ENCODE measurements around the gene SUSD1.

Gene SUSD1

DNA sequence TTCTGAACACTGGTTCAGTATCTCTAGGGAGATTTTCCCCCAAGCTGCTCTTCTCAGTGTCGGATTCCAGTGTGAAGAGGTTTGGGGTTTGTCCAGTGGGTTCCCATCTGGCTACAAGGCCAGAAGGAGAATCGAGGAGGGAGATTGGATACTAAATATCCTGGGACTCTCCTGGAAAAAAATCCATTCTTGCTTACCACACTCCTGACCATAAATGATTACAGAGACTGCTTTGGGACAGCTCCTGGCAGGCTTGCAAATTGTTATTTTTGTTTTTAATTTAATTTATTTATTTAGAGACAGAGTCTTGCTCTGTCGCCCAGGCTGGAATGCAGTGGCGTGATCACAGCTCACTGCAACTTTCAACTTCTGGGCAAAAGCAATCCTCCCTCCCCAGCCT lies 4.7 kb upstream of the SUSD1 start:
- H3K36me3 ChIP-seq, result no peaks in the 10 kb centered on the region
- DNase-seq, result no peak
- H3K9me3 ChIP-seq, result no peaks in the 10 kb centered on the region
- no peaks in the 10 kb centered on the region for H3K4me1 ChIP-seq
- no peaks in the 10 kb centered on the region for H3K27me3 ChIP-seq
- H3K4me3 ChIP-seq (ENCODE audit: low read depth, low read length), result no peak overlapping the region
- TF ChIP-seq, protein P1, sequence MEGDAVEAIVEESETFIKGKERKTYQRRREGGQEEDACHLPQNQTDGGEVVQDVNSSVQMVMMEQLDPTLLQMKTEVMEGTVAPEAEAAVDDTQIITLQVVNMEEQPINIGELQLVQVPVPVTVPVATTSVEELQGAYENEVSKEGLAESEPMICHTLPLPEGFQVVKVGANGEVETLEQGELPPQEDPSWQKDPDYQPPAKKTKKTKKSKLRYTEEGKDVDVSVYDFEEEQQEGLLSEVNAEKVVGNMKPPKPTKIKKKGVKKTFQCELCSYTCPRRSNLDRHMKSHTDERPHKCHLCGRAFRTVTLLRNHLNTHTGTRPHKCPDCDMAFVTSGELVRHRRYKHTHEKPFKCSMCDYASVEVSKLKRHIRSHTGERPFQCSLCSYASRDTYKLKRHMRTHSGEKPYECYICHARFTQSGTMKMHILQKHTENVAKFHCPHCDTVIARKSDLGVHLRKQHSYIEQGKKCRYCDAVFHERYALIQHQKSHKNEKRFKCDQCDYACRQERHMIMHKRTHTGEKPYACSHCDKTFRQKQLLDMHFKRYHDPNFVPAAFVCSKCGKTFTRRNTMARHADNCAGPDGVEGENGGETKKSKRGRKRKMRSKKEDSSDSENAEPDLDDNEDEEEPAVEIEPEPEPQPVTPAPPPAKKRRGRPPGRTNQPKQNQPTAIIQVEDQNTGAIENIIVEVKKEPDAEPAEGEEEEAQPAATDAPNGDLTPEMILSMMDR (IDR thresholded peaks at IDR 0.05; ENCODE audit: low read depth, low read length), result no peak

DNA sequence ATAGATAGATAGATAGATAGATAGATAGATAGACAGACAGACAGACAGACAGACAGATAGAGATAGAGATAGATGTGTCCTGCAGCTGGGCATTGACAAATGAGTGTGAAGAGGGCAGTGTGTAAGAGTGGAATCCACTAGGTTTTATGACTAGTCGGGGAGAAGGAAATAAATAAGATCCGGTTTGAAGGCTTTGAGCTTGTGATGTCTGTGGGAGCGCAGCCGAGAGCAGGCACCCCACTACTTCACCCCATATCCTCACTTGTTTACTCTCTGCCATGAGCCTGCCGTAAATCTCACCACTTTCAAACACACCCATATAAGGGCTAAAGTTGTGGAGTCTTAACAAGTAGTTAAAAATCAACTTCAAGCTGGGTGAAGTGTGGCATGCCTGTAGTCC lies 1.4 kb upstream of the SUSD1 start:
- TF ChIP-seq, protein P1 (IDR thresholded peaks at IDR 0.05; ENCODE audit: low read depth, low read length), result no peak
- H3K4me3 ChIP-seq (ENCODE audit: low read depth, low read length), result no peak overlapping the region
- DNase-seq, result no peak

DNA sequence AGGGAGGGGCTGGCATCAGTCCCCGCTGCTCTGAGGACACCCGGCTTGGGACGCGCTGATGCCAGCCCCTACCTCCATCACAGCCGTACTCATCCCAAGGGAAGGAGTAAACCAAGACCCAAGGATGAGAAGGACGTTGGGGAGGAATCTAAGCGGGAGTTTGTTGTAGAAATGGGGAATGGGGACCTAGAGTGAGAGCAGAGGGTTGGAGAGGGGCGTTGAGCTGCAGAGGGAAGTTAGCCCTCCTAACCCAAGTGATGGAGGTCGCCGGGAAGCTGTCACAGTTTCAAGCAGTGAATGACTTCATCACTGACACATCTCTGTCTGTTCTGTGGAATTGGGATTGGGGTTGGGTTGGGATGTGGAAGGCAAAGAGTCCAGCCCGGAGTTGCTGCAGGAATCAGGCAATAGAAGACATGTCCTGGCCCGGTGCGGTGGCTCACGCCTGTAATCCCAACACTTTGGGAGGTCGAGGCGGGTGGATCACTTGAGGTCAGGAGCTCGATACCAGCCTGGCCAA lies 759 bp upstream of the SUSD1 start:
- Histone ChIP-seq H3K4me3 (ENCODE audit: low read depth, low read length) (no peak overlapping the region; the same call in 1 of the 2 replicates), H3K27me3 (no peaks in the 10 kb centered on the region), H3K4me1 (no peaks in the 10 kb centered on the region)

More for the DNA sequence above, 1.4 kb upstream of the SUSD1 start:
- H3K4me1 ChIP-seq, result no peaks in the 10 kb centered on the region
- H3K9me3 ChIP-seq, result no peaks in the 10 kb centered on the region
- H3K27me3 ChIP-seq, result no peaks in the 10 kb centered on the region
- H3K36me3 ChIP-seq, result no peaks in the 10 kb centered on the region

DNA sequence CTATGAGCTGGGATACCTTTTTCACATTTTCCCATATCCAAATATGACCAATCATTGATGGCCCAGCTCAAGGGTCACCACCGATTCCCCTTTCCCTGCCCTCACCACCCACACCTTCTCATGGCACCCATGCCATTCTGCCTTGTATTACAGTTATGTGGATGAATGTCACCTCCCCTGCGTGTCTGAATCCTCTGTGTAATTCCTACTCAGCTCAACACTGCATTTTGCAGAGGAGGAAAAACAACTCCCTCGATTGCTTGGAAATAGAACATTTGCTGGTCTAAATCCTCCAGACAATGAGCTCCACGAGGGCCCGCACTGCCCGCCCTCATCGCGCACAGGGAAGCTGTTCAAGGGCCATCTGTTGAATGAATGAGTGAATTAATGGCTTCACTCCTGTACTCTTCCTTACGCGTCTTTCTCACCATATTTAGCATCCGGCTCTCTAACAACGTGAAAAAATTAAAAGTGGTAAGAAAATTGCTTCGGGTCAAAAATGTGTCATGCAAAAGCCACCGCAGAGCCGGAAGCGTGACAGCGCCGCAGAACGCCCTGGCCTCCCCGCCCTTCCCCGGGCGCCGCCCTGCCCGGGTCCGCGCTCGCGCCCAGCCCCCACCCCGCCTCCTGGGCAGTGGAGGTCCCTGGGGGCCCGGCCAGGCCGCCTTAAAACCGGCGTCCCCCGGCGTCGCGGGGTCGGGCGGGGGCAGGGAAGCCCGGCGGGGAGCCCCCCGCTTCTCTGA lies 704 bp downstream of the SUSD1 start:
- H3K27me3 ChIP-seq, result no peaks in the 10 kb centered on the region
- peak overlapping the region; percentile 62 for H3K4me3 ChIP-seq (ENCODE audit: low read depth, low read length)
- TF ChIP-seq, protein P1 (IDR thresholded peaks at IDR 0.05; ENCODE audit: low read depth, low read length), result no peak
- DNase-seq, result peak; percentile 81
- no peaks in the 10 kb centered on the region for H3K36me3 ChIP-seq
- no peaks in the 10 kb centered on the region for H3K4me1 ChIP-seq
- no peaks in the 10 kb centered on the region for H3K9me3 ChIP-seq

More for the DNA sequence above, 759 bp upstream of the SUSD1 start:
- H3K9me3 ChIP-seq, result no peaks in the 10 kb centered on the region
- TF ChIP-seq, protein P1 (IDR thresholded peaks at IDR 0.05; ENCODE audit: low read depth, low read length), result no peak
- DNase-seq, result no peak
- no peaks in the 10 kb centered on the region for H3K36me3 ChIP-seq

DNA sequence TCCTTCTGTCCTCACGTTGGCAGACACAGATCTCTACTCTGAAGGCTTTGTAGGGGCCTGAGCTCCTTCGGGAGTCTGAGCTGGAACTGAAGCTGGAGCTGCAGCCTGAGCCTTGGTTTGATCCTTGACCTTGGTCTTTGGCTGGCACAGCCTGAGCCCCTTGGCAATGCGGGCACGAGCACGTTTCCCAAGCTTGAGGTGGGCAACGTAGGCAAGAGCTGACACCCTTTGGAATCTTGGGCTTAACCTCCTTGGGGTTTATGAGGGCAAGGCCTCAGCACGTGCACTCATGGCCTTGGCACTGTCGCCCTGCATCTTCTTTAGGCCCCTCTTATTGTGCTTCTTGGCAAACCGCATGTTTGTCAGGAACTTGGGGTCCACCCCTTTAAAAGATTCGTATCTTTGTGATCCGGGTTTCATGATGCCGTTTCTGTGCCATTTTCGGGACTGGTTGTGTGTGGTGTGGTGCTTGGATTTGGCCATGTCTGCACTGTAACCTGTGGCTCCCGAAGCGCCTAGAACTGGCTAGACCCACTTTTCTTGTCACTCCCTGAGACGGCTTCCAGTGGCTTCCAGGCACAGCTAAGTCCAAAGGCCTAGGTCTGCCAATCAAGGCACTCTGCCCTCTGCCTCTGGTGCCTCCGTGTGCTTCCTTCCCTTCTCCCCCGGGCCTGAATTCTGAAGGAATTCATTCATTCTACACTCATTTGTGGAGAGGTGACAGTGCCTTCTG lies 1.4 kb downstream of the SUSD1 start:
- DNase-seq, result no peak
- Histone ChIP-seq H3K4me3 (ENCODE audit: low read depth, low read length) (no peak overlapping the region), H3K27me3 (no peaks in the 10 kb centered on the region), H3K9me3 (no peaks in the 10 kb centered on the region), H3K4me1 (no peaks in the 10 kb centered on the region), H3K36me3 (no peaks in the 10 kb centered on the region)
- TF ChIP-seq, protein P1 (IDR thresholded peaks at IDR 0.05; ENCODE audit: low read depth, low read length), result no peak

DNA sequence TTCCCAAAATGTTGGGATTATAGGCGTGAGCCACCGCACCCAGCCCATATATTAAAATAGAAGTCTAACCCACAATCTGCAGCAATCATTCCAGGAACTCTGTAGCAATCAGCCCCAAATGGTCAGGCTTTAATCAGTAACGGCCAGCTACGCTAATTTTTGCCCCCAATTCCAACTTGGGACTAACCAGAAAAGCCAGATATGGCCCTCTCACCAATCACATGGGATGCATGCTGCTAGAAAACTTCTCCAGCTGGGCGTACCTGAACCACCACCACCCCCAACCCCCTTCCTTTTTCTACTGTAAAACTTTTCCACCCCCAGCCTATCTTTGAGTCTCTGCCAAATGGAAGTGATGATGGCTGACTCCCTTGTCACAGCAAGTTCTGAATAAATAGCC lies 4.1 kb downstream of the SUSD1 start:
- Histone ChIP-seq H3K36me3 (no peaks in the 10 kb centered on the region), H3K4me3 (ENCODE audit: low read depth, low read length) (no peak overlapping the region), H3K4me1 (no peaks in the 10 kb centered on the region), H3K9me3 (no peaks in the 10 kb centered on the region), H3K27me3 (no peaks in the 10 kb centered on the region)
- no peak for DNase-seq
- TF ChIP-seq, protein P1 (IDR thresholded peaks at IDR 0.05; ENCODE audit: low read depth, low read length), result no peak
